ENCODE results near the gene TRIM66.
A peak's percentile ranks its signal among the peaks of the same experiment; 100 is the strongest.

TRIM66 gene

DNA sequence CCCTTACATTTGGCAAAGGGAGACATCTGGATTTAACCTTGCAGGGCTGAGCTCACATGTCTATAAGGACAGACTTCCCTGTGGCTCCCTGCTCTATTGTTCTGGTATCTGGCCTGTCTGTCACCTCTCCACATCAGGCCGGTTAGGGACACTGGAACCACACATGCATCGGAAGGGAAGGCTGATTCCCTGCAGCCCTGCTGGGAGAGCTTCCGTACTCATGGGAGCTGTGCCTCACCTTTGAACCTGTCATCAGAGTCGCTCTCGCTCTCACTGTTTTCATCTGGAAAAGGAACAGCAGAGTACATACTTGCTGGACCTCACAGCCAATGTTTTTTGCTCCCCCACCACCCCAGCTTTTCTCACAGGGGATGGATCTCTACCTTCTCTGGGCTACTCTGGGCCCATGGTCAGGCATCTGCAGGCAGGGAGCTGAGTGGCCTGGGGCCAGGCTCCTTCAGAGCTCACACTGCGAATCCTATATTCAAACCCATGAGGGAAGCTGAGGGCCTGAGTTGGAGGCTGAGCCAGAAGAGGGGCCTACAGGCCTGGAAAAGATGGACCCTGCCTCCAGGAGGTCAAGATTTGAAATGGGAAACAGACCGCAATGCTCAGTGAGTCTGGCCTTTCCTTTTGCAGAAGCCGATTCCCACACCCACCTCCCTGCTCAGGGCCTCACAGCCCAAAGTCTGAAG is 31.4 kb upstream of the TRIM66 start:
- DNase-seq, result no peak

DNA sequence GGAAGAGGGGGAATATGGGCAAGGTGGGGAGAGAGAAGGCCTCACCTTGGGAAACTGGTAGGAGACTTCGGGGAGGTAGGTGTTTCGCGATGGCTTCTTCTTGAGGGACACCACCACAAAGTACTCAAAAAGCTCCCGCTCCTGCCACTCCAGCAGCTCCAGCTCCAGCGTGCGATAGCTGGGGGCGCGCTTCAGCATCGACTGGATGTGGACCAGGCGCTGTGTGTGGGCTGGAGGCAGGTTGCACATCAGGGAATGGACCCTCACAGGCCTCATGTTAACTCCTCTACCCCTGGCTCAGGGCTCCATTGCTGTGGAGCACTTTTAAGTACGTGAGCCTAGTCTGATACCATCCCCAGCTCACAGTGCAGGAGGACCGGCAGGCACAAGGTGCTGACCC is 30.0 kb upstream of the TRIM66 start:
- no peak for DNase-seq

DNA sequence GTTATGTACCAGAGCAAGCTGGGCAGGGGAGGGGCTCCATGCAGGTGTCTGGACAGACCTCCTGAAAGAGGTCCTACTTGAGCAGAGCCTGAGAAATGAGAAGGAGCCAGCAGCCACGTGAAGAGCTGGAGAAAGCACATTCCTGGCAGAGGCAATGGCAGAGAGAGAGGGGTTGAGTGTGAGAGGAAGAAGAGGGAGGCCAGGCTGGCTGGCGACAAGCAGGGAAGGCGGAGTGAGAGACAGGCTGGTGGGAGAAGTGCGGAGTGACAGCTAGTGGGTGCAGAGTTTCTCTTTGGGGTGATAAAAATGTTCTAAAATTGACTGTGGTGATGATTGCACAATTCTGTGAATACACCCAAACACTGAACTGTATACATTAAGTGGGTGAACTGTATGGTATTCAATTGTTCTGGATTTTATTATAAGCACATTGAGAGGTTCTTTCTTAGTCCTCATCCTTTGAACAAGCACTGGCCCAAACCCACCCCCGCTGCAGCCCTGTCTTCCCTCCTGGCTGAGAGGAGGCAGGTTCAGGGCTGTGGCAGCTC is 29.5 kb upstream of the TRIM66 start:
- peak; percentile 65 for DNase-seq

DNA sequence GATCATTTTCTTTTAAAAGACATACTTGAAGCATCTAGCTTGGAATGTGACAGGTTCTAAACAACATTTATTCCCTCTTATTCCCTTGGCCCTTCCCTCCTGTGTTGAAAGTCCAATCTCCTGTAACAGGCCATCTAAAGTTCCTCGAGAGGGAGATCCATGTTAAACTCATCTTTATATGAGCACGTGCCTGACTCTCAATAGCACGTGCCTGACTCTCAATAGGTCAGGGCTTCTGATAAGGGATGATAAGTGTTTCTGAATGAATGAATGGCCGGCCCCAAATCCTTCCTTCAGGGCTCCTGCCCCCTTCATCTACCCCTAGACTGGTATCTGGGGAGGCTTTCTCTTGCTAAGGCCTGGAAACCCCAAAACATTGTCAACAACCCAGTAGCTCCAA is 27.3 kb upstream of the TRIM66 start:
- DNase-seq, result no peak

DNA sequence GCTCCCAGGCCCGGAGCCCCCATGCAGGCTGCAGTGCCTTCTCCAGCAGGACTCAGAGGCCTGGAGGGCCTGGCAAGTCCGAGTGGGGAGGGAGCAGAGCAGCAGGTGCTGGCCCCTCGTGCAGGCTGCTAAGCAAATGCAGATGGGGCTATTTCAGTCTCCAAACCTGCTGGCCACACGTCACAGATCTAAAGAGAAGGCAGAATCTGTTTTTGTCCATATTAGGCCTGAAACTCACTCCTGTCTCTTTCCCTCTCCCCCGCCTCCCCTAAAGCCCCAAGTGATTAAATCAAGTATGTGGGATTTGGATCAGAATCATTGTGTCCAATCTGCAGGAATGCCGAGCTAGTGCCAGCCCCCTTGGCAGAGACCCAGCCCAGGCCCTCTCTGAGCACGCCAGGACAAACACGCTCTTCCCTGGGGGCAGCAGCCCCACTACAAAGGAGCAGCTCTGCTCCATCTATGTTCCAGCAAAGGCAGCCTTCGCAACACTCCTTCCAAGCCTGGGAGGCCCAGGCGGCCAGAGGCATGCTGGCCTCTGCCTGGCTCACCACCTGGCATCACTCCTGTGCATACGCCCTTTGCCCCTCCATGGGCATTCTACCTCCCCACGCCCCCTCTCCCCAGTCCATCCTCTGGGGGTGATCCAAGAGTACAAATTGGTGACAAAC is 26.7 kb upstream of the TRIM66 start:
- DNase-seq, result no peak

DNA sequence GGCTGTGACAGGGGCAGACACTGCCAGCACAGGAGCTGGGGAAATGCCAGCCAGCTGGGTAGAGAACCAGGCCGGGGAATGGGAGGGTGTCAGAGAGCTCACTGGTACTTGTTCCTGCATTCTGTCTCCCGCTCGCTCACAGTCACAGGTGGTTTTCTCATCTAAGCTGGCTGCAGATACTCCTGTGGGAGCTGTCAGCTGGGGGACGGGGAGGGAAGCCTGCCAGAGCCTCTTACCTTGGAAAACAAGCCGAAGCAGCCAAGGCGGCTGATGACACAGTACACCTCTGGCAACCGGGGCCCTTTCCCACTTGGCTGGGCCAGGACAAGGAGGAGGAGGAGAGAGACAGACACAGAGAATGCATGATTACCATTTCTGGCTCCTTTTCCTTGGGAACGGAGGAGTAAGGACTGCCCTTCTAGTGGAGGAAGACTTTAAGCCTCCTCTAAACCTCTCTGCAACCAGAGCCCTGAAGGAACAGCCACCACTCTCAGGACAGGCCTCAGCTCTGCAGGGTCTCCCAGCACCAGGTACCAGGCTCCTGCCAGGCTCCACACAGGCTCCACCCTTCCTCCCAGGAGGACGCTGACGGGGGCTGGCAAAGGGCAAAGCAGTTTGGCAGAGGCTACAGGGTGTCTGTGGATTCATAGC is 25.2 kb upstream of the TRIM66 start:
- DNase-seq, result no peak

DNA sequence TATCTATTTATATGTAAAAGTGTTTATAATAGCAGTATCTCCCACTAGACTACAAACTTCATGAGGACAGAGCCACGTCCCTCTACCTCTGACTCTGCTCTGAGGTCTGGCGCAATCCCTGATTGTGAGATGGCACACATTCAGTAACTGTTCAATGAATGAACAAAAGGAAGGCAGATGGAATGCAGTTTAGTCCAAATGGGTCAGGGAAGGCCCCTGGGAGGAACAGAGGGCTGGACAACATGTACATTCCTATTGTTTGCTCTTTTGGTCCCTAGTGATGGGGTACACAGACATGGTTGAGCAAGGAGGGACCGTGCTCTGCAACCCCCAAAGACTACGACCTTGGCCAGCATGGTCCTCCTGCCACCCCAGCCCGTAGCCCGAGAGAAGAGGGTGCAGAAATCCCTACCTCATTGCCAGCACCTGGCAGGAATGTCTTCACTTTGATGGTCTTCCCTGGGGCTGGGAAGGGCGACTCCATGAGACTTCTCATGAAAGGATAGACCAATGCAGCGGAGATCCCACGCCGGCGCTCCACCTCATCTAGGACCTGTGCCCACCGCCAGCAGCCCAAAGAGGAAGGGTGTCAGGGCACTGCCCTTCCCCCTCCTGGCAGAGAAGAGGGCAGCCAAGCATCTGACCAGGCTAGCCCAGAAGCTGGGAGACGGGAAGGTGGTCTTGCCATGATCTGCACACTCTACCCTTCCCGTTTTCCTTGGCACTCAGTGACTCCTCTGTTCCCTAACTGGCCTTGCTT is 24.4 kb upstream of the TRIM66 start:
- DNase-seq, result no peak

DNA sequence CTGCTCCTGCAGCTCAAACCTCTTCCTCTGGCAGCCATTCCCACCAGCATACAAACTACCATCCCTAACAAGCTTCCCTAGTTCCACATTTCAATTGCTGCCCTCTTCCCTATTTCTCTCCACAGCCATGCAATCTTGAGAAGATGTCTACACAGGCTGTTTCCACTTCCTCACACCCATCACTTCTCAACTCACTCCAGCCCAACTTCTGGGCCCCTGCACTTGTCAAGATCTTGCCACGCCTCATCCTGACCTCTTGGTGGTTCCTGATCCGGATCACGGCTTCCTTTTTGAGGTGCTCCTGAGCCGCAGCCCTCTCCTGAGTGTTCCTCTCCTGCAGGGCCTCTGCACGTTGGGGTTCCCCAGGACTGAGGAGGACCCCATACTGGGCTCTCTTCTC is 22.7 kb upstream of the TRIM66 start:
- peak; percentile 89 for DNase-seq

DNA sequence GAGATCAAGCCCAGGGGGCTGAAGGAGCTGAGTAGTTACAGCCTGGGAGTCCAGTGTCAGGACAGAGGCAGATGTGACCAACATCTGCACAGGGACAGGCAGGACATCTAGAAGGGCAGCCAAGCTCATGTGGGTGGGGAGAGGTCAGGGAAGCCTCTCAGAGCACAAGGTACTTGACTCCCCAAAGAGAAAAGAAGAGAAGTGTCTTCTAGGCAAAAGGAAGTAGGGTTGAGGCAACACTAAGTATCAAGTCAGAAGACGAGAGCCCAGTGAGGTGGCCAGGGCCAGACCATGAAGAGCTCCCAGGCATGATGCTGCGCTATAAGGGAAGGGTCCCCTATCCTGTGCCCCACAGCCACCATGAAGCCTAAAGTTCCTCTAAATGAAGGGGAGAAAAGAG is 21.7 kb upstream of the TRIM66 start:
- no peak for DNase-seq

DNA sequence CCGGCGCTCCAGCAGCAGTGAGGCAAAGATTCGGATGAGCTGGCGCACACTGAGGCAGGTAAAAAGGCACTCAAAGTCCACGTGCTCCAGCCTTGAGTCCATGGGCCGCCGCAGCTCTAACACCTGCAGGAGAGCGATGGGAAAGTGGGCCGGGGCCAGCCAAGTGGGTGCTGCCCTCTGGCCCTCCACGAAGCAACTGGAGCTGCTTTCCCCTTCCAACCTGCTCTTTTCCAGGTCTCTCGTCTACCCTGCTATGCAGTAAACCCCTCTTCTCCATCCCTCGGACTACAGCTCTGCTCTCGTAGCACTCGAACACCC is 20.1 kb upstream of the TRIM66 start:
- no peak for DNase-seq

DNA sequence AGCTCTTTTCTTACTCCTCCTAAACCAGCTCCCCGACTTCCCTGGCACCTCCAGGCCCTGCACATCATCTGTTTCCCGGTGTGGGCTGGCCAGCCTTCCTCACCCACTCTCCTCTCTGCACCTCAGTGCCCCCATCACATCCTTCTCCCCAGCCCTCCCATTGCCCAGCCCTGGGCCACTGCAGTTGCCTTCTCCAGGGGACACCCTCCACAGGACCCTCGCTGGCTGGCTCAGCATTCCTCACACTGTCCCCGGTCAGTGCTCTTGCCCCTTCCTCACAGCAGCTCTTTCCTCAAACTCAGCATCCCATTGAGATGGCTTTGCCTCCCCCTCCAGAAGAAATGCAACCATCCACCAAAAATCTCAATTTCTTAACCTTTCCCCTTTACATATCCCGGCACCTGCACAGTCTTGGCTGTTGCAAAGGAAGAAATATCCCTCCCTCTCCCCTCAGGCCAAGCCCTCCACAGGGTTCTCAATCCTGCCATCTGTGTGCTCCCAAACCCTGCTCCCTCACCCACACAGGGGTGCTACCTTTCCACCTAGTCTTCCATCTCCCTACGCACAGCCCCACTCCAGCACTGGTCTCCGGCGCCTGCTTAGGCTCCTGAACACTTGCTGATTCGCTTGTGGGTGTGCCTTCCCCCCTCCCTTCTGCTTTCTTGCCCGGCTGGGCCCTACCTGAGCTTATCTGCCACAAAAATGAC is 19.6 kb upstream of the TRIM66 start:
- no peak for DNase-seq

DNA sequence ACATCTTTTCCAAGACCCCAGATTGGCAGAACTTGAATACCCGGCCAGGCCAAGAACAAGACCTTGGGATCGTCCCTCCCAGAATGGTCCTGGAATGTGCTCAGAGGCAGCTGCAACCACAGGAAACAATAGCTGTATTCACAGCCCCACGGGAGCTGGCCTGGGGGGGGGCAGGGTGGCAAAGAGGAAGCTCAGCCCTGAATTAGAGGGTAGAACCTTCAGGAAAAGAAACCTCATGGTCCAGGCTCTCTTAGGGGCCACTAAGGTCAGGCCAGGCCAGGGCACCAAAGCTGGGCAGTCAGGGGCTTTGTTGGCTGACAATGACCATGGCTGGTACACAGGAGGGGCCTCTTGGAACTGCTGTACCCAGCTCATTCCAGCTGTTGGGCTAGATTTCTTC is 17.4 kb upstream of the TRIM66 start:
- peak; percentile 49 for DNase-seq

DNA sequence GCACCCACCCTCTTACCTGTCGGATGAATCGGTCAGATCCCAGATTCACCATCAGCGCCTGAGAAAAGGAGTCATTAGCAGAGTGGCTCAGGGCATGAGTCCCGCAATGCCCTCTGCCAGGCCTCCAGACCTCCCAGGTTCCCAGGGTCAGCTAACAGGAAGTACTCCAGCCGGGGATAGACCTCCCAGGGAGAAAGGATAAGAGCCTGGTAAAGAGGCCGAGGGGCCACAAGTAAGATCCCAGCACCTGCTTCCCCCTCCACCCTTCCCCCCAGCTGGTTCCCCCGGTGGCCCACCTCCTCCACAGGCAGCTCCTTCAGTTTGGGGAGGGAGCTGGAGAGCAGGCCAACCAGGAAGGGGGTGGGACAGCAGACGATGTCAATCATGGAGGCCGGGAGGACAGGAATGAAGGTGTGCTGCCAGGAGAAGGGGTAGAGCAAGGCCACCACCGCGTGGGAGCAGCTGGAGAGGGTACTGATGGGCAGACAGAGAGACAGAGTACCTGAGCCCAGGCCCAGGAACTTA is 16.5 kb upstream of the TRIM66 start:
- no peak for DNase-seq

DNA sequence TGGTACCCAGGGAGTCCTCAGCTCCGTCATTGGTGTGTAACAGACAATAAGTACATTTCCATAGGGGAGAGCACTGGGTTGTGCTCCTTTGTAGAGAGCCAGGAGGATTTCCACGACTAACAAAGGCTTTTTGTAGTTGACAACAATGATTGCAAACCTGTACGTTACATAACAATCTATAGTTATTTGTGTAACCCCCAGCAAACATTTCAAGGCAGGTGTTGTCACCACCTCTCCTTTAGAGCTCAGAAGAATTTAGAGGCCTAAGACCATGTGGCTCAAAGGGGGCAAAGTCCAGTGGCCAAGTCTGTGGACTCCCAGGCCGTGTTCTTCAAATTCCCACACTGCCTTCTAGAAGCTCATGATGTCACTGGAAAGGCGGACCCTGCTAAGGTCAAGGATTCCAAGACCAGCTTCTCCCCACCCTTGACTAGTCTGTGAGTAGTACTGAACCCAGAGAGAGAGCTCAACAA is 15.9 kb upstream of the TRIM66 start:
- no peak for DNase-seq

DNA sequence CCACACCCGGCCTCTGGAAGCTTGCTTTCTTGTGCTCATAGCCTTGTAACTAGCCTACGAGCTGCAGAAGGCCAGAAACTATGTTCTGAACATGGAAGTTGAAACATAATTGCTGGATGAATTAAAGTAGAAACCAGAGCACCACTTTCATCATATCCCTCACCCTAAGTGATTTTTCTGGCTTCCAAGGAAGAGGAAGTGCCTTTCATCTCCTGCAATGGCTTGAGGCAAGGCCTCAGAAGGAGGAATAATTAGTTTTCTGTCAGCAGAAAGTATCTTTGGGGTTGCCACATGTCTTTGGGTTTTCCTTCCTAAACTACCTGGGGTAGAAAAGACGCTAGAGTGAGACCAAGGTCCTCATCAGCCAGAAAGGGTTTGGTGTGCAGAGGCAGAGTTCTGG is 14.6 kb upstream of the TRIM66 start:
- peak; percentile 85 for DNase-seq

DNA sequence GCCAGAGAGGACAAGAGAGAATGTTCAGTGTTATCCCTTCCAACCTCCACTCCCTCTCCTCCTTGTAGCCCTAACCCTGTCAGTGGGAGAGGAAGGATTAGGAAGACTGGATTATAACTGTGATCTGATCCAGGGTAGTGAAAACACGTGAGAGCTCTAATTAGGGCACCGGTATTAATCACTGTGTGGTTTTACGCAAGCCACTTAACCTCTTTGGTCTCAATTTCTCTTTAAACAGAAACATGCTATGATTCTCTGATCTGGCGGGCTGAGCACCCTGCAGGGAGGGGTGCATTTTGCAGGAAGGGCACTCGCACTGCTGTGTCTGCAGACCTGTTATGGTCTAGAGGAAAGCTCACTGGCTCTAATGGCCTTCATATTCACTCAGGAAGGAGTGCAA is 11.7 kb upstream of the TRIM66 start:
- peak; percentile 38 for DNase-seq

DNA sequence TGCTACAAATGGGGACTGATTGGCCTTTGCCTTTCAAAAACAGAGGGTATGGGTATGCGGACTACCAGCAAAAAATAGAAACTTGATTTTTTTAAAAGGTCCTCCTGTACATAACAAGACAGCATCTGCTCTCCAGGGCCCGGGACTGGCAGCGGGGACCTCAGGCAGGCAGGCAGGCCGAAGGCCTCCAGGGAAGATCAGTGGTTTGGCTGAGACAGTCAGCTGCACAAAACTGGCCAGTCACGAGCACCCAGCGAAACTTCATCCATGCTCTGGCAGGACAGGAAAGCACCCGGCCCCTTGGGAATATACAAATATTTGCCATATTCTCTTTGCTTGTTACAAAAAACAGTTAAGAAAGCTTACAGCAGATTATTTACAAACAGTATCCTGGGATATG is 11.1 kb upstream of the TRIM66 start:
- DNase-seq, result no peak

DNA sequence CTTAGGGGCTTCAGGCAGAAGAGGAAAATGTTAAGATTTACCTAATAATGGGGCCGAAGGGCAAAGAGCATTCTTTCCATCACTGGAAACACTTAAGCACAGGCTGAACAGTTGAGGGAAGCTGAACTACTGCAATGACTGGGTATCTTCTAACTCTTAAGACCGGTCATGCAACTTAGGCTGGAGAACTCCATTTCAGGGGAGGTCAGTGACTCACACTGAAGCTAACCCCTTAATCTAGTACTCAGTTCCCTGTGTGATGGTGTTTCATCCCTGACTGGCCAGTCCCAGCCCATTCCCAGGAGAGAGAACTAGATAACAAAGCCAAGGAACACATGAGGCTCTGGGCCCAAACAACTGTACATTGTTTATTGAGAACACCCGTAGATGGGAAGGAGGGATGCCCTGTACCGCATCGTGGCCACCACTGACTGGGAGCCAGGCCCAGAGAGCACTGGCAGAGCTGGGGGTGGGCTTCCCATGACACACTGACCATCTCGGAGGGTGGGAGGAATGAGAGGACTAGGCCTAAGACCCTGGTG is 10.6 kb upstream of the TRIM66 start:
- peak; percentile 19 for DNase-seq

DNA sequence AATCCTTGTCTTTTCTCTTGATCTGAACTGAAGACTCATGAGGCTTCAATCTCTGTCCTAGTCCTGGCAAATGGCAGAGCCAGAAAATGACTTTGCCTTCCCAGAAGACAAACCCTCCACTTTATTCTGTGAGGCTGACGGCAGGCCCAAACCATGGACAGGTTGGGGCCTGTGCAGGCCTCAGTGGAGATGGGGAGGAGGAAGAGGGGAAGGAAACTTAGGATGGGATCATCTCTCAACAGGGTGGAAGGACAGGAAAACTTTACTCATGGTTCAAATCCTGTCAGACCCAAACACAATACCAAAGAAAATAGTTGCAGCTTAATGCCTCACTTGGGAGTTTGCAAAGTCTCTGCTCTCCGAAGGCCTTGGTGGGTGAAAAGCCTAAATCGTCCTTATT is 10.0 kb upstream of the TRIM66 start:
- no peak for DNase-seq

DNA sequence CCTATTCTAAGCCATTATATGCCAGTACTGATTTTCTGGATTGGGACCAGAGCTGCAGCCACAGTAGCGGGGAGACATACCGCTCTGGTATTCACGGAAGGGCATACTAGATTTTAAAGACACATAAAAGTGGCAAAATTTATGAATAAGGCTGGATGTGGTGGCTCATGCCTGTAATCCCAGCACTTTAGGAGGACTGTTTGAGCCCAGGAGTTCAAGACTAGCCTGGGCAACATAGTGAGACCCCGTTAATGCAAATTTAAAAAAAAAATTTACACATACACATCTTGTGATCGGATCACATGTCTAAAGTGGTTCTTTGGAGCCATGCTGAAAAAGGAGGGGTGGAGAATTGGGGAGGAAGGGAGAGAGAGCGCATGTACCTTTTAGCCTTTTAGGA is 9.1 kb upstream of the TRIM66 start:
- no peak for DNase-seq

DNA sequence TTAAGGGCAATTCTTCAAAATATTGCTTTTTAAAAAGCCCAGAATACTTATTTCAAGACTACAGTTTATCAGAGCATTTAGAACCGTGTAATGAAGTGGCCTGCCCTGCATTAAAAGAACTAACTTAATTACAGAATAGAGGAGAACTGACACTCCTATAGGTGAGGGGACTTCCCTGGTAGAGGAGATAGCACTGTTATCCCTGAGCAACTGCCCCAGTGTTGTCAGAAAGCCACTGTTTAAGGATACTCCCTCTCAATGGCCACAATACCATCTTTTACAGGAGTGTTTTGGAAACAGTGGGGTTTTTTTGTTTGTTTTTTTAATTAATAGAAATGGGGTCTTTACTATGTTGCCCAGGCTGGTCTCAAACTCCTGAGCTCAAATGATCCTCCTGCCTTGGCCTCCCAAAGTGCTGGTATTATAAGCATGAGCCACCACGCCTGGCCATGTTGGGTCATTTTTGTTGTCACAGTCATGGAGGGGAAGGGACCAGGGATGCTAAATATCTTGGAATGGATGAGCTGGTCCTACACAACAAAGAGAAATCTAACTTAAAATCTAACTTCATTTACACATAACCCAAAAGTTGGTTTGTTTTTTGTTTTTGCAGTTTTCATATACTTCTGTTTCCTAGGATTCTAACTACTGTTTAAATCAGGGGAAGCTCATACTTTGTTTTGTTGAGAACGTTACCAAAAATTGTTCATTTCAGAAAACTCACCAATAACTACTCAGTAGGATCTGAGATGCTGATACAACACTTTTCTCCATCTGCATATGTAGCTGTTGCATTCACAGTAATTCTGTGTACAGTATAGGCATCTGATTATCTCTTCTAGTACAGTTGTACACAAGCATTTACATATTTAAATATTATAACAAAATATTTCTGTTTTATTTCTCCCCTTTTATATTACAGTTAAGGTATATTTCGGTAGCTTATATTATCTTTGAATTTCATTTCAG is 8.2 kb upstream of the TRIM66 start:
- no peak for DNase-seq
